ENCODE results near the gene KATNIP.

Gene KATNIP

GRCh38 chr16:27585200-27585599, 35.3 kb downstream of the KATNIP start:
- no peak for DNase-seq (ENCODE audit: low read depth)

GRCh38 chr16:27586711-27587110, 36.8 kb downstream of the KATNIP start:
- no peak for DNase-seq (ENCODE audit: low read depth)

GRCh38 chr16:27588057-27588456, 38.1 kb downstream of the KATNIP start:
- no peak for DNase-seq (ENCODE audit: low read depth)

- no peak for DNase-seq (ENCODE audit: low read depth)
Measured at GRCh38 chr16:27591837-27592236, 41.9 kb downstream of the KATNIP start.

GRCh38 chr16:27595475-27595874, 45.5 kb downstream of the KATNIP start:
- no peak for DNase-seq (ENCODE audit: low read depth)

GRCh38 chr16:27595993-27596392, 46.0 kb downstream of the KATNIP start:
- no peak for DNase-seq (ENCODE audit: low read depth)

GRCh38 chr16:27596411-27596810, 46.5 kb downstream of the KATNIP start:
- DNase-seq (ENCODE audit: low read depth): no peak

GRCh38 chr16:27597361-27597760, 47.4 kb downstream of the KATNIP start:
- no peak for DNase-seq (ENCODE audit: low read depth)

- DNase-seq (ENCODE audit: low read depth): no peak
Measured at GRCh38 chr16:27598220-27598619, 48.3 kb downstream of the KATNIP start.

- DNase-seq (ENCODE audit: low read depth): no peak
Measured at GRCh38 chr16:27598931-27599565, 49.1 kb downstream of the KATNIP start.

- DNase-seq (ENCODE audit: low read depth): no peak
Measured at GRCh38 chr16:27599606-27600005, 49.7 kb downstream of the KATNIP start.
